ENCODE measurements around the gene SMG1. TPM values are rescaled to one million over a fixed set of nuclear protein-coding genes. Genes with fewer than 3 reads are reported as not detected.
"Not testable (repeated sequence)": the region's sequence is repeated elsewhere in the genome, so short reads cannot be mapped to it uniquely, and the experiment has no call there.

The SMG1 gene
- total RNA-seq, 2 donors from 2014 or later, result 166 to 216 TPM

DNA sequence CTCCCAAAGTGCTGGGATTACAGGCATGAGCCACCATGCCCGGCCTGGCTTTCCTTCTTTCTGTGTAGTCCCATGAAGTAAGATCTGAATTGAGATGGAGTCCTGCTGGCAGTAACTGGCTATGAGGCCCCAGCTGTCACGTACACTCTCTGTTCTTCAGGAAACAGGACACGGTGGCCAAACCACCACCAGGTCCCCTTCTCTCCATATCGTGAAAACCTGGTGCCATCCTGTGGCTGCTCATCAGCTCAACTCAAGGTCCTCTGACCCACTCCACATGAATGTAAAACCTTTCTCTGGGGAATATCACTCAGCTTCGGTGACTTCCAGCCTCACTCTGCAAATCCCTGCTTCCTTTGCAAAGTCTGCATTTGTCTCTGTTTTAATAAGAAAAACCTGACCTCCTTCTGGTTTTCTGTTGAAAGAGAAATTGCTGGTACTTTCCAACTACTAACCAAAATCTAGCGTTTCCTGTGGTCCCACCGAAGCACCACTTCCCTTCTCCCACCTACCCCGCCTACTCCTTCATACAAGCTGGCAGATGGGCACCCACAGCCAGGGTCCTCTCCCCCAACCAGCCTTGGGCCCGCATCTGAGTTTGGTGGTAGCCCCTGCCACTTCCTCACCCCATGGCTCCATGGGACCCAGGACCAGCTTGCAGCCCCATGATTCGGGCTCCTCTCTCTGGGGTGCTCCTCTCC is 168.1 kb downstream of the SMG1 start:
- H3K27me3 Mint-ChIP-seq; H3K9me3 Mint-ChIP-seq; H3K27ac Mint-ChIP-seq; H3K36me3 Mint-ChIP-seq (ENCODE audit: low read depth): not testable (repeated sequence)
- Mint-ChIP-seq H3K4me1 (peaks cover 15% of the 10 kb centered on the region), H3K4me3 (peak overlapping the region; percentile 70)
- ATAC-seq (replicated peaks), result peak; percentile 57

GRCh38 chr16:18756639-18757038 is 169.6 kb downstream of the SMG1 start:
- peak overlapping the region; percentile 90 for H3K27ac Mint-ChIP-seq
- H3K36me3 Mint-ChIP-seq (ENCODE audit: low read depth); H3K9me3 Mint-ChIP-seq; H3K27me3 Mint-ChIP-seq; ATAC-seq (replicated peaks): not testable (repeated sequence)
- peak overlapping the region; percentile 70 for H3K4me3 Mint-ChIP-seq
- peaks cover 15% of the 10 kb centered on the region for H3K4me1 Mint-ChIP-seq

Other genes starting within 250 kb of the SMG1 start
- 1,000 to 10,000 TPM; 1,983 to 2,799 TPM for gene RPS15A, start 136.1 kb downstream of the SMG1 start, total RNA-seq
- 100 to 1,000 TPM; 120 to 133 TPM for gene ARL6IP1, start 124.9 kb downstream of the SMG1 start, total RNA-seq
- not detected for gene TMC7, start 57.5 kb upstream of the SMG1 start, total RNA-seq
- 10 to 100 TPM; 11.6 to 18.2 TPM for gene COQ7, start 141.2 kb upstream of the SMG1 start, total RNA-seq
- 1 to 10 TPM; 5.8 to 6.9 TPM for gene ITPRIPL2, start 187.6 kb upstream of the SMG1 start, total RNA-seq
- gene SYT17, start 241.8 kb upstream of the SMG1 start, total RNA-seq, result not detected